ENCODE measurements around the gene SMCR8. TPM values are rescaled to one million over a fixed set of nuclear protein-coding genes. Genes with fewer than 3 reads are reported as not detected.

SMCR8 gene
- total RNA-seq, 3 donors from 2014 or later (not counting 1 experiment from before 2014, with no cell fraction given): 33.5 to 48.5 (median 39.2) TPM

DNA sequence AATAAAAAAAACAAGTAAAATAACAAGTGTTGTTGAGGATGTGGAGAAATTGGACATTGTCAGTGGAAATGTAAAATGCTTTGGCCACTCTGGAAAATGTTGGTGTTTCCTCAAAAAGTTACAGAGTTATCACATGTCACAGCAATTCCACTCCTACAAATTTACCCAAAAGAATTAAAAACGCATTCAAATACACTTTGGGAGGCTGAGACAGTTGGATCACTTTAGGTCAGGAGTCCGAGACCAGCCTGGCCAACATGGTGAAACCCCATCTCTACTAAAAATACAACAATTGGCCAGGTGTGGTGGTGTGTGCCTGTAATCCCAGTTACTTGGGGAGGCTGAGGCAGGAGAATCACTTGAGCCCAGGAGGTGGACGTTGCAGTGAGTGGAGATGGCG lies 5.9 kb upstream of the SMCR8 start:
- Mint-ChIP-seq H3K4me3 (no peak overlapping the region), H3K27ac (no peak overlapping the region), H3K27me3 (ENCODE audit: low read depth in 2 of 2) (no peaks in the 10 kb centered on the region), H3K9me3 (no peaks in the 10 kb centered on the region), H3K4me1 (peaks cover 24 to 26% of the 10 kb centered on the region in 2 donors), H3K36me3 (no peaks in the 10 kb centered on the region)
- DNase-seq: no peak
- intact Hi-C loops (cut with micrococcal nuclease): no loop called here
- peaks cover 7% of the 10 kb centered on the region for H3K4me1 ChIP-seq (ENCODE audit: control insufficient read depth, insufficient read depth, low read length)
- H3K9me3 ChIP-seq (ENCODE audit: control insufficient read depth, insufficient read depth, low read length): no peaks in the 10 kb centered on the region
- no peak for ATAC-seq
- no peaks in the 10 kb centered on the region for H3K27me3 ChIP-seq (ENCODE audit: control insufficient read depth, insufficient read depth, low read length)
- no peak overlapping the region for H3K27ac ChIP-seq (ENCODE audit: low read length)
- peaks cover 30% of the 10 kb centered on the region for H3K36me3 ChIP-seq (ENCODE audit: control insufficient read depth, insufficient read depth, low read length)
- H3K4me3 ChIP-seq (ENCODE audit: low read length): no peak overlapping the region
- TF ChIP-seq, protein P1, sequence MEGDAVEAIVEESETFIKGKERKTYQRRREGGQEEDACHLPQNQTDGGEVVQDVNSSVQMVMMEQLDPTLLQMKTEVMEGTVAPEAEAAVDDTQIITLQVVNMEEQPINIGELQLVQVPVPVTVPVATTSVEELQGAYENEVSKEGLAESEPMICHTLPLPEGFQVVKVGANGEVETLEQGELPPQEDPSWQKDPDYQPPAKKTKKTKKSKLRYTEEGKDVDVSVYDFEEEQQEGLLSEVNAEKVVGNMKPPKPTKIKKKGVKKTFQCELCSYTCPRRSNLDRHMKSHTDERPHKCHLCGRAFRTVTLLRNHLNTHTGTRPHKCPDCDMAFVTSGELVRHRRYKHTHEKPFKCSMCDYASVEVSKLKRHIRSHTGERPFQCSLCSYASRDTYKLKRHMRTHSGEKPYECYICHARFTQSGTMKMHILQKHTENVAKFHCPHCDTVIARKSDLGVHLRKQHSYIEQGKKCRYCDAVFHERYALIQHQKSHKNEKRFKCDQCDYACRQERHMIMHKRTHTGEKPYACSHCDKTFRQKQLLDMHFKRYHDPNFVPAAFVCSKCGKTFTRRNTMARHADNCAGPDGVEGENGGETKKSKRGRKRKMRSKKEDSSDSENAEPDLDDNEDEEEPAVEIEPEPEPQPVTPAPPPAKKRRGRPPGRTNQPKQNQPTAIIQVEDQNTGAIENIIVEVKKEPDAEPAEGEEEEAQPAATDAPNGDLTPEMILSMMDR (IDR thresholded peaks at IDR 0.05): no peak
- WGBS (ENCODE audit: insufficient coverage): 100% methylated on average over 3 of the region's 4 CpGs

DNA sequence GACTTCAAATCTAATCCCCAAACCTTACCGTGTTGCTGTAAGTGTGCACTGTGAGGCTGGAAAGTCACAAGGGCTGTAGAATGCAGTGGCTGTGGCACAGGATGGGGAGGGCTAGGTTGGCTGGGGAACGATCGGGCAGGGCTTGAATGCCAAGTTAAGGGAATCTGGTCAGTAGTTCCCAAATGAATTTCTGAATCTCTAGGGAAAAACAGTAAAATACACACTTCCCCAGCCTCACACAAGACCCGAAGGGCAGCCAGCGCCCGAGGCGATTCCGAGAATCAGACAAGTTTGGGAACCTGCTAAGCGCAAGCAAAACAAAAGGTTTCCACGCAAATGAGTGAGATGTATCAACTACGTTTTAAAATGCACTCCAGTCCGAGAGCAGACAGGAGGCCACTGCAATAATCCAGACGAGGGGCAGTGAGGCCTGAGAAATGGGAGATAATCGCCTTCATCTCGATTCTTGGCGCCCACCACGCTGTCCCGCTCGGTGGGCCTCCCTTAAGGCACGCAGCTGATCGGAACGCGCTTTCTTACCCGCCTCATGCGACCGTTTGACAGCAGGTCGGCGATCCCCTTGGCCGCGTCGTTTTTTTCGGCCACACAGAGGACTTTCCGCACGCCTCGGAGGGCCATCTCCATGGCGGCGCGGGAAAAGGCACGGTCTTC lies 898 bp upstream of the SMCR8 start:
- no peaks in the 10 kb centered on the region for H3K27me3 Mint-ChIP-seq (ENCODE audit: low read depth in 2 of 2)
- intact Hi-C loops (cut with micrococcal nuclease): loop anchor here (2.0 kb wide), 1 partner anchor 53 kb away; the partner anchor contains the start of gene MIEF2
- WGBS (ENCODE audit: insufficient coverage): under 1% methylated on average over 39 of the region's 39 CpGs

DNA sequence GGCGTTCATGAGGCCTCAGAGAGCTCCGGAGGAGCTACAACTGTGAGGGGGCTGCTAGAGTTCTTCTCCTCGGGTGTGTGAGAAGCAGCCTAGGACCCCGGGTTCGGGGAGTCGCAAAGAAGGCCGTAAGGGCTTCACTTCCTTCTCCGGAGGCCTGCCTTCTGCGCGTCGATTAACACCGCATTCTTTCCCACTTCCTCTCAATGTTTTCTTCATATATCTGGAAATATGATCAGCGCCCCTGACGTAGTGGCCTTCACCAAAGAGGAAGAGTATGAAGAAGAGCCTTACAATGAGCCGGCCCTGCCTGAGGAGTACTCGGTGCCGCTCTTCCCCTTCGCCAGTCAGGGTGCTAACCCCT lies 449 bp downstream of the SMCR8 start:
- Histone ChIP-seq H3K27ac (ENCODE audit: low read length) (peak overlapping the region; percentile 89), H3K4me1 (ENCODE audit: control insufficient read depth, insufficient read depth, low read length) (peaks cover 63% of the 10 kb centered on the region), H3K36me3 (ENCODE audit: control insufficient read depth, insufficient read depth, low read length) (peaks cover 25% of the 10 kb centered on the region), H3K27me3 (ENCODE audit: control insufficient read depth, insufficient read depth, low read length) (no peaks in the 10 kb centered on the region), H3K4me3 (ENCODE audit: low read length) (peak overlapping the region; percentile 81), H3K9me3 (ENCODE audit: control insufficient read depth, insufficient read depth, low read length) (no peaks in the 10 kb centered on the region)
- TF ChIP-seq, protein P1 (IDR thresholded peaks at IDR 0.05): no peak
- 4% methylated on average over 18 of the region's 18 CpGs for WGBS (ENCODE audit: insufficient coverage)
- Mint-ChIP-seq H3K27me3 (ENCODE audit: low read depth in 2 of 2) (no peaks in the 10 kb centered on the region), H3K4me1 (peaks cover 78 to 79% of the 10 kb centered on the region in 2 donors), H3K9me3 (no peaks in the 10 kb centered on the region), H3K27ac (peak overlapping the region; percentile 91 to 99), H3K4me3 (peak overlapping the region; percentile 97), H3K36me3 (no peaks in the 10 kb centered on the region)
- DNase-seq (peak in 1 of 2 donors; percentile 70), ATAC-seq (peak; percentile 3 to 25 (median 4))
- intact Hi-C loops (cut with micrococcal nuclease): loop anchor here (1.0 to 2.0 kb wide), 2 partner anchors 55 to 90 kb away; partner anchors contain the start of genes LLGL1 and MIEF2

More for the DNA sequence above, 898 bp upstream of the SMCR8 start:
- H3K27ac Mint-ChIP-seq: peak overlapping the region; percentile 91 to 99
- no peaks in the 10 kb centered on the region for H3K9me3 Mint-ChIP-seq
- no peaks in the 10 kb centered on the region for H3K36me3 Mint-ChIP-seq
- H3K4me1 ChIP-seq (ENCODE audit: control insufficient read depth, insufficient read depth, low read length): peaks cover 50% of the 10 kb centered on the region
- peaks cover 65 to 70% of the 10 kb centered on the region in 2 donors for H3K4me1 Mint-ChIP-seq
- H3K27me3 ChIP-seq (ENCODE audit: control insufficient read depth, insufficient read depth, low read length): no peaks in the 10 kb centered on the region
- H3K27ac ChIP-seq (ENCODE audit: low read length): peak overlapping the region; percentile 89
- H3K4me3 ChIP-seq (ENCODE audit: low read length): peak overlapping the region; percentile 81
- peak overlapping the region; percentile 97 for H3K4me3 Mint-ChIP-seq
- ATAC-seq (peak in 2 of 3 donors; percentile 1 to 11), DNase-seq (no peak)
- TF ChIP-seq, protein P1 (IDR thresholded peaks at IDR 0.05): no peak
- H3K36me3 ChIP-seq (ENCODE audit: control insufficient read depth, insufficient read depth, low read length): peaks cover 13% of the 10 kb centered on the region
- H3K9me3 ChIP-seq (ENCODE audit: control insufficient read depth, insufficient read depth, low read length): no peaks in the 10 kb centered on the region
